GM23338 (cell line): ENCODE results near the gene XKR7. TPM values are rescaled to one million over a fixed set of nuclear protein-coding genes. Genes with fewer than 3 reads are reported as not detected.

Source experiments
- ATAC-seq: fragments of 200-7000 bp; cut with Tn5 transposase; 3 replicates; pipeline ENCODE4 v1.9.1; 2020
- DNase-seq: peaks from one replicate; pipeline ENCODE4 v3.0.0-alpha.2; 2015; ENCODE audit warnings: low spot score
- H2AFZ ChIP-seq: fragments of 200-600 bp; sonication (generic); 2 replicates; pipeline ENCODE4 v1.8.0; 2016; ENCODE audit warnings: antibody characterized with exemption, mild to moderate bottlenecking, moderate library complexity
- H3F3A ChIP-seq: fragments of 200-600 bp; sonication (generic); replicated peaks from 2 replicates; pipeline ENCODE4 v1.8.0; 2017; ENCODE audit warnings: antibody characterized with exemption, mixed run types, low read depth
- H3K27ac ChIP-seq: fragments of 200-600 bp; sonication (generic); 2 replicates; pipeline ENCODE4 v1.6.1; 2016; ENCODE audit warnings: low read depth
- H3K27me3 ChIP-seq: fragments of 200-600 bp; sonication (generic); 2 replicates; pipeline ENCODE4 v1.8.0; 2016; ENCODE audit warnings: mild to moderate bottlenecking, mixed run types, moderate library complexity; ENCODE audit not compliant: insufficient read depth
- H3K36me3 ChIP-seq: fragments of 200-600 bp; sonication (generic); 2 replicates; pipeline ENCODE4 v1.8.0; 2016; ENCODE audit warnings: mild to moderate bottlenecking; ENCODE audit not compliant: insufficient read depth
- H3K4me1 ChIP-seq: fragments of 200-600 bp; sonication (generic); 2 replicates; pipeline ENCODE4 v1.8.0; 2016; ENCODE audit warnings: mild to moderate bottlenecking, moderate library complexity; ENCODE audit not compliant: insufficient read depth
- H3K4me2 ChIP-seq: fragments of 200-600 bp; sonication (generic); 2 replicates; pipeline ENCODE4 v1.7.1; 2017; ENCODE audit warnings: mixed run types
- H3K4me3 ChIP-seq: fragments of 200-600 bp; sonication (generic); 2 replicates; pipeline ENCODE4 v1.6.1; 2016; ENCODE audit warnings: mixed run types
- H3K79me2 ChIP-seq: fragments of 200-600 bp; sonication (generic); replicated peaks from 2 replicates; pipeline ENCODE4 v1.8.0; 2017; ENCODE audit warnings: mild to moderate bottlenecking; ENCODE audit not compliant: insufficient read depth
- H3K9me2 ChIP-seq: fragments of 200-600 bp; sonication (generic); 2 replicates; pipeline ENCODE4 v1.8.0; 2017; ENCODE audit not compliant: insufficient read depth
- H4K20me1 ChIP-seq: fragments of 200-600 bp; sonication (generic); replicated peaks from 2 replicates; pipeline ENCODE4 v1.8.0; 2017; ENCODE audit warnings: mild to moderate bottlenecking; ENCODE audit not compliant: insufficient read depth
- H3K27ac Mint-ChIP-seq: 2 replicates; pipeline ENCODE4 v1.8.0; 2020; ENCODE audit warnings: inconsistent platforms, mild to moderate bottlenecking, moderate library complexity, mixed read lengths
- H3K27me3 Mint-ChIP-seq: 3 replicates; pipeline ENCODE4 v1.8.0; 2022; ENCODE audit warnings: low read depth, mild to moderate bottlenecking, moderate library complexity, mixed read lengths, inconsistent platforms; ENCODE audit not compliant: insufficient read depth, poor library complexity
- H3K36me3 Mint-ChIP-seq: 3 replicates; pipeline ENCODE4 v1.8.0; 2021; ENCODE audit warnings: low read depth, mild to moderate bottlenecking, inconsistent platforms, moderate library complexity, mixed read lengths
- H3K4me1 Mint-ChIP-seq: 3 replicates; pipeline ENCODE4 v1.8.0; 2020; ENCODE audit warnings: mild to moderate bottlenecking, inconsistent platforms, mixed read lengths
- H3K4me3 Mint-ChIP-seq: 3 replicates; pipeline ENCODE4 v1.8.0; 2021; ENCODE audit warnings: moderate library complexity, mild to moderate bottlenecking, inconsistent platforms, mixed read lengths
- H3K9me3 Mint-ChIP-seq: 3 replicates; pipeline ENCODE4 v1.8.0; 2020; ENCODE audit warnings: moderate library complexity, mild to moderate bottlenecking, inconsistent platforms, mixed read lengths
- EZH2 ChIP-seq: fragments of 200-600 bp; sonication (generic); IDR thresholded peaks from one replicate; pipeline ENCODE4 v1.8.0; 2017; ENCODE audit warnings: antibody characterized with exemption, mild to moderate bottlenecking, low read depth; ENCODE audit not compliant: unreplicated experiment
- EZH2phosphoT487 ChIP-seq: fragments of 200-600 bp; sonication (generic); IDR thresholded peaks from one replicate; pipeline ENCODE4 v1.8.1; 2018; ENCODE audit warnings: antibody characterized with exemption; ENCODE audit not compliant: unreplicated experiment
- JUNB ChIP-seq: IDR thresholded peaks from one replicate; pipeline ENCODE4 v1.6.1; 2016; ENCODE audit warnings: antibody characterized with exemption; ENCODE audit not compliant: unreplicated experiment
- NANOG ChIP-seq: IDR thresholded peaks from 2 replicates; pipeline ENCODE4 v1.6.1; 2016; ENCODE audit warnings: antibody characterized with exemption, borderline replicate concordance
- POLR2AphosphoS5 ChIP-seq: IDR thresholded peaks from 2 replicates; pipeline ENCODE4 v1.6.1; 2016; ENCODE audit warnings: antibody characterized with exemption, low read depth
- STAT1 ChIP-seq: IDR thresholded peaks from one replicate; pipeline ENCODE4 v1.6.1; 2016; ENCODE audit warnings: antibody characterized with exemption; ENCODE audit not compliant: unreplicated experiment
- ZNF114 ChIP-seq: fragments of 250-450 bp; sonication (Bioruptor Pico); IDR thresholded peaks from 2 replicates; pipeline ENCODE4 v1.5.0; 2020; ENCODE audit warnings: mild to moderate bottlenecking, moderate library complexity
- ZNF331 ChIP-seq: fragments of 250-450 bp; sonication (Bioruptor Pico); IDR thresholded peaks from 2 replicates; pipeline ENCODE4 v1.5.0; 2020; ENCODE audit warnings: low read depth, mild to moderate bottlenecking, moderate library complexity
- polyA plus RNA-seq: library from polyadenylated mRNA; unstranded; fragments of >200 nt; fragmentation: Nextera tagmentation; extraction: Ambion mirVana; gene quantifications from 2 replicates; pipeline ENCODE4 v1.2.1, GENCODE V29; 2016
- total RNA-seq: library from RNA; depleted of rRNA; stranded (reverse); fragments of >200 nt; shearing (Covaris generic); gene quantifications from 2 replicates; pipeline ENCODE4 v1.2.3, GENCODE V29; 2014
- TF ChIP-seq, protein P1 (sequence below), 2 experiments: fragments of 200-600 bp in 1 of 2; sonication (generic) in 1 of 2; conservative IDR thresholded peaks; 2 replicates each; pipeline versions ENCODE4 v1.5.1 to v1.6.1; 2016 to 2017; ENCODE audit warnings: antibody characterized with exemption in 2 of 2, low read depth in 2 of 2, mild to moderate bottlenecking in 2 of 2, moderate library complexity in 1 of 2
- TF ChIP-seq, protein P2 (sequence below): IDR thresholded peaks from 2 replicates; pipeline ENCODE4 v1.6.1; 2016; ENCODE audit warnings: antibody characterized with exemption
- TF ChIP-seq, protein P3 (sequence below): IDR thresholded peaks from one replicate; pipeline ENCODE4 v1.6.1; 2018; ENCODE audit warnings: antibody characterized with exemption; ENCODE audit not compliant: unreplicated experiment

Gene XKR7
- total and polyA plus RNA-seq, 2 experiments from 2014 or later, result 0.61 to 3.9 TPM

DNA sequence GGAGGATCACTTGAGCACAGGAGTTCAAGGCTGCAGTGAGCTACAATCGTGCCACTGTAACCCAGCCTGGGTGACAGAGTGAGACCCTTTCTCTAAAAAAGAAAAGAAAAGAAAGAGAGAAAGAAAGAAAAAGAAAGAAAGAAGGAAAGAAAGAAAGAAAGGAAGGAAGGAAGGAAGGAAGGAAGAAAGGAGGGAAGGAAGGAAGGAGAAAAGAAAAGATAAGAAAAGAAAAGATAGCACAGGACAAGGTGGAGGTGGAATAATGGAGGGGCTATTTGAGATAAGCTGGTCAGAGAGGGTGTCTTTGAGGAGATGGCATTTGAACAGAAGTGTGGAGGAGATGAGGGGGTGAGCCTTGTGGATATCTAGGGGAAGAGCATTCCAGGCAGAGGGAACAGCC is 13.5 kb upstream of the XKR7 start:
- Mint-ChIP-seq H3K36me3 (peaks cover 12% of the 10 kb centered on the region), H3K27me3 (peaks cover 12% of the 10 kb centered on the region), H3K4me3 (no peak overlapping the region), H3K27ac (no peak overlapping the region), H3K9me3 (peaks cover 17% of the 10 kb centered on the region), H3K4me1 (peaks cover 10% of the 10 kb centered on the region)
- H3K9me2 ChIP-seq, result no peaks in the 10 kb centered on the region
- peaks cover 20% of the 10 kb centered on the region for H4K20me1 ChIP-seq
- H3K4me3 ChIP-seq, result no peak overlapping the region
- H3K4me1 ChIP-seq, result peaks cover 13% of the 10 kb centered on the region
- no peak for DNase-seq
- no peaks in the 10 kb centered on the region for H3K27me3 ChIP-seq
- no peak overlapping the region for H2AFZ ChIP-seq
- ATAC-seq, result no peak
- H3K27ac ChIP-seq, result no peak overlapping the region
- H3K36me3 ChIP-seq, result peaks cover 8% of the 10 kb centered on the region; the same call in 1 of the 2 replicates
- no peak for TF ChIP-seq EZH2
- TF ChIP-seq EZH2phosphoT487, result no peak
- no peak for TF ChIP-seq NANOG
- no peak overlapping the region for H3K4me2 ChIP-seq
- H3K79me2 ChIP-seq, result peaks cover 20% of the 10 kb centered on the region
- H3F3A ChIP-seq, result 0 out of 2 replicates have a peak, but pooled peaks cover 3% of the 10 kb centered on the region

DNA sequence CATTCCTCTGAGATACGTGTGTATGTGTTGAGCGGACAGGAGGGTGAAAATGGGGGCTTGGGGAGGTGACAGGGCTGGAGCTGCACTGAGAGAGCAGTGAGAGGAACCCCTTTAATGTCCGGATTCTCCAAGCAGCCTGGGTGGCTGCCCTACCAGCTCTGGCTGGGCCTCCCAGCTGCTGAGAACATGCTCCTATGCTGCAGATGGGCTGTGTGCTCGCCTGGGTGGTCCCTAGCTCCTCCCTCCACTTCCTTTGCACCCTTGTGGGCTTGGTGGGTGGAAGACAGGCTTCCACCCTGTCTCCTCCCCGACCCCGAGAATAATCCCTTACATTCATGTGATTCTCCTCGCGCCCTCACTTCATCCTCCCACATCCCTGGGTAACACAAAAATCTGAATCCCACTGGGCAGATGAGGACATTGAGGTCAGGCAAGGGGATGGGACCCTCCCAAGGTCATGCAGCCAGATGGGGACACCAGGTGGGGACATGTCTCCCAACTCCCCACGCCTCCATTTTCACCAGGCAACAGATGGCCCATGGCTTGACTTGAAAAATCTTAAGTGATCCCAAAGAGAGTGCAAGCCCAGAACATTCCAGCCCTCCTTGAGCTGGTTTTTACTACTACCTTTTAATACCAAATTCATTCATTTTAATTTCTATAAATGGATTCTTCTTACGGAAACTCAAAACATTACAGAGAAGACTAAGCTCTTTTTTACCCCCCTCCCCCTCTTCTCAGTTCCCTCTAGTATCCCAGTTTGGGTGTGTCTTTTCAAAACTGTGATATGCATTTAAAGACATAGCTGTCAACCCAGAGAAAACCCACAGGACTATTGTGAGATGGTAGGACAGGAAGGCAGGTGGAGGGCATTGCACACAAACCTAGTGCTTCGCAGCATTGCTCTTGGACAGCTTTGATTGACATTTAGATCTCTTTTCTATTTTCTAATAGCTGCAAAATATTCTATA is 11.1 kb upstream of the XKR7 start:
- ATAC-seq (no peak), DNase-seq (no peak)
- Histone ChIP-seq H3K36me3 (no peaks in the 10 kb centered on the region), H3K9me2 (no peaks in the 10 kb centered on the region), H3F3A (0 out of 2 replicates have a peak, but pooled peaks cover 3% of the 10 kb centered on the region), H2AFZ (peak overlapping the region; percentile 89), H4K20me1 (no peaks in the 10 kb centered on the region), H3K4me1 (peaks cover 3% of the 10 kb centered on the region; the same call in 1 of the 2 replicates), H3K4me3 (no peak overlapping the region), H3K4me2 (no peak overlapping the region), H3K27me3 (no peaks in the 10 kb centered on the region), H3K27ac (no peak overlapping the region), H3K79me2 (no peaks in the 10 kb centered on the region)
- peaks cover 10% of the 10 kb centered on the region for H3K27me3 Mint-ChIP-seq
- no peak overlapping the region for H3K4me3 Mint-ChIP-seq
- H3K36me3 Mint-ChIP-seq, result no peaks in the 10 kb centered on the region; the same call in 2 of the 3 replicates
- peaks cover 14% of the 10 kb centered on the region; the same call in 2 of the 3 replicates for H3K9me3 Mint-ChIP-seq
- H3K4me1 Mint-ChIP-seq, result 0 out of 3 replicates have a peak, but pooled peaks cover 2% of the 10 kb centered on the region
- no peak overlapping the region for H3K27ac Mint-ChIP-seq
- TF ChIP-seq JUNB (no peak), ZNF331 (CRISPR knock-in tag) (no peak), ZNF114 (no peak), STAT1 (no peak), POLR2AphosphoS5 (no peak), EZH2 (no peak), EZH2phosphoT487 (no peak), NANOG (no peak)
- TF ChIP-seq, protein P1, sequence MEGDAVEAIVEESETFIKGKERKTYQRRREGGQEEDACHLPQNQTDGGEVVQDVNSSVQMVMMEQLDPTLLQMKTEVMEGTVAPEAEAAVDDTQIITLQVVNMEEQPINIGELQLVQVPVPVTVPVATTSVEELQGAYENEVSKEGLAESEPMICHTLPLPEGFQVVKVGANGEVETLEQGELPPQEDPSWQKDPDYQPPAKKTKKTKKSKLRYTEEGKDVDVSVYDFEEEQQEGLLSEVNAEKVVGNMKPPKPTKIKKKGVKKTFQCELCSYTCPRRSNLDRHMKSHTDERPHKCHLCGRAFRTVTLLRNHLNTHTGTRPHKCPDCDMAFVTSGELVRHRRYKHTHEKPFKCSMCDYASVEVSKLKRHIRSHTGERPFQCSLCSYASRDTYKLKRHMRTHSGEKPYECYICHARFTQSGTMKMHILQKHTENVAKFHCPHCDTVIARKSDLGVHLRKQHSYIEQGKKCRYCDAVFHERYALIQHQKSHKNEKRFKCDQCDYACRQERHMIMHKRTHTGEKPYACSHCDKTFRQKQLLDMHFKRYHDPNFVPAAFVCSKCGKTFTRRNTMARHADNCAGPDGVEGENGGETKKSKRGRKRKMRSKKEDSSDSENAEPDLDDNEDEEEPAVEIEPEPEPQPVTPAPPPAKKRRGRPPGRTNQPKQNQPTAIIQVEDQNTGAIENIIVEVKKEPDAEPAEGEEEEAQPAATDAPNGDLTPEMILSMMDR (conservative IDR thresholded peaks at IDR 0.05; ENCODE audit: low read depth in 2 of 2), result no peak
- TF ChIP-seq, protein P2, sequence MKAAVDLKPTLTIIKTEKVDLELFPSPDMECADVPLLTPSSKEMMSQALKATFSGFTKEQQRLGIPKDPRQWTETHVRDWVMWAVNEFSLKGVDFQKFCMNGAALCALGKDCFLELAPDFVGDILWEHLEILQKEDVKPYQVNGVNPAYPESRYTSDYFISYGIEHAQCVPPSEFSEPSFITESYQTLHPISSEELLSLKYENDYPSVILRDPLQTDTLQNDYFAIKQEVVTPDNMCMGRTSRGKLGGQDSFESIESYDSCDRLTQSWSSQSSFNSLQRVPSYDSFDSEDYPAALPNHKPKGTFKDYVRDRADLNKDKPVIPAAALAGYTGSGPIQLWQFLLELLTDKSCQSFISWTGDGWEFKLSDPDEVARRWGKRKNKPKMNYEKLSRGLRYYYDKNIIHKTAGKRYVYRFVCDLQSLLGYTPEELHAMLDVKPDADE, result no peak
- TF ChIP-seq, protein P3, sequence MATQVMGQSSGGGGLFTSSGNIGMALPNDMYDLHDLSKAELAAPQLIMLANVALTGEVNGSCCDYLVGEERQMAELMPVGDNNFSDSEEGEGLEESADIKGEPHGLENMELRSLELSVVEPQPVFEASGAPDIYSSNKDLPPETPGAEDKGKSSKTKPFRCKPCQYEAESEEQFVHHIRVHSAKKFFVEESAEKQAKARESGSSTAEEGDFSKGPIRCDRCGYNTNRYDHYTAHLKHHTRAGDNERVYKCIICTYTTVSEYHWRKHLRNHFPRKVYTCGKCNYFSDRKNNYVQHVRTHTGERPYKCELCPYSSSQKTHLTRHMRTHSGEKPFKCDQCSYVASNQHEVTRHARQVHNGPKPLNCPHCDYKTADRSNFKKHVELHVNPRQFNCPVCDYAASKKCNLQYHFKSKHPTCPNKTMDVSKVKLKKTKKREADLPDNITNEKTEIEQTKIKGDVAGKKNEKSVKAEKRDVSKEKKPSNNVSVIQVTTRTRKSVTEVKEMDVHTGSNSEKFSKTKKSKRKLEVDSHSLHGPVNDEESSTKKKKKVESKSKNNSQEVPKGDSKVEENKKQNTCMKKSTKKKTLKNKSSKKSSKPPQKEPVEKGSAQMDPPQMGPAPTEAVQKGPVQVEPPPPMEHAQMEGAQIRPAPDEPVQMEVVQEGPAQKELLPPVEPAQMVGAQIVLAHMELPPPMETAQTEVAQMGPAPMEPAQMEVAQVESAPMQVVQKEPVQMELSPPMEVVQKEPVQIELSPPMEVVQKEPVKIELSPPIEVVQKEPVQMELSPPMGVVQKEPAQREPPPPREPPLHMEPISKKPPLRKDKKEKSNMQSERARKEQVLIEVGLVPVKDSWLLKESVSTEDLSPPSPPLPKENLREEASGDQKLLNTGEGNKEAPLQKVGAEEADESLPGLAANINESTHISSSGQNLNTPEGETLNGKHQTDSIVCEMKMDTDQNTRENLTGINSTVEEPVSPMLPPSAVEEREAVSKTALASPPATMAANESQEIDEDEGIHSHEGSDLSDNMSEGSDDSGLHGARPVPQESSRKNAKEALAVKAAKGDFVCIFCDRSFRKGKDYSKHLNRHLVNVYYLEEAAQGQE, result no peak
